ENCODE measurements around the gene EFNA1.
A peak's percentile ranks its signal among the peaks of the same experiment; 100 is the strongest.

Gene EFNA1

GRCh38 chr1:155086856-155087535, 40.7 kb upstream of the EFNA1 start:
- no peak for TF ChIP-seq CTCF (IDR thresholded peaks at IDR 0.05)
- no peak for TF ChIP-seq ZFX (IDR thresholded peaks at IDR 0.05; ENCODE audit: borderline replicate concordance)
- H3K27ac ChIP-seq: no peak overlapping the region

DNA sequence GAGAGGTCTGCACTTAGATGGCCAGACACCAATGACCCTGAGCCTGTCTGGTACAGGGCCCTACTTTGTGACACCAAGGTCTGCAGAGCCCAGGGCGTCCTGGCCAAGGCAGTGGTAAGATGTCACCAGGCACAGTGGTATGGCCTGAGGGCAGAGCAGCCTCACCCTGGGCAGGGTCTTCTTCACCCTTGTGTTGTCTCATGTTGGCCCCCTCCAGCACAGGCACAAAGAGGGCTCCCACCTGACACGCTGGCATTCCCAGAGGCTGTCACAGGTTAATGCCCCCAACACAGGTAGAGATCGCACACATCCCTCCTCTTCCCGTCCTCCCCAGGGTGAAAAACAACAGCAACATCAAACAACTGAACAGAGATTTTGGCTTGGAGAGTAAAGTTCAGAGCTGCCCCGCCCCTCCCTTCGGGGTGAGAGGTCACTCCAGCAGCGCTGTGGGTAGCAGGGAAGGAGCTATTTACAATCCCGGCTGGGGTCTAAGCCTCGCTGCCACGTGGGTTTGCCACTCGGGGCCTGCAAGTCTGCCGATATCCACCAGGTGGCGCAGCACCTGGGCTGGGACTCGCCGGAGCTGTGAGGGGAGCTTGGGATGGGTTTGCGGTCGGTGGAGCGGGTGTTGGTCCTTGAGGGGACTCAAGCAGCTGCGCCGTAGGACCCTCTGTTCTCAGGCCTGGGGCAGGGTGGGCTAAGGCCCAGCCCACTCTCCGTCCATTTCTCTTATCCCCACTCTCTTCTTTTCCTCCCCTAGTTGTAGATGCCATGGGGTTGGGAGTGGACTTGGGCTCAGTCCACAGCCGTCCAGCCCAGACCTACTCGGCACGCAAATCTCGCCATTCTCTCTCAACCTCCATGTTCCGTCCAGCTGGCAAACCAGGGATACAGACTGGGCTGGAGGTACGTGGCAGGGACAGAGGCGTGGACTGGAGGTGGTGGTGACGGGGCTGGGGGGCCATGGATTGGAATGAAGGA, 36.3 kb upstream of the EFNA1 start:
- TF ChIP-seq ZFX (IDR thresholded peaks at IDR 0.05; ENCODE audit: borderline replicate concordance): no peak
- TF ChIP-seq CTCF (IDR thresholded peaks at IDR 0.05): peak; percentile 100
- H3K27ac ChIP-seq: no peak overlapping the region

- TF ChIP-seq CTCF (IDR thresholded peaks at IDR 0.05) (no peak), ZFX (IDR thresholded peaks at IDR 0.05; ENCODE audit: borderline replicate concordance) (no peak)
- H3K27ac ChIP-seq: no peak overlapping the region
Measured at GRCh38 chr1:155092131-155092530, 35.5 kb upstream of the EFNA1 start.

DNA sequence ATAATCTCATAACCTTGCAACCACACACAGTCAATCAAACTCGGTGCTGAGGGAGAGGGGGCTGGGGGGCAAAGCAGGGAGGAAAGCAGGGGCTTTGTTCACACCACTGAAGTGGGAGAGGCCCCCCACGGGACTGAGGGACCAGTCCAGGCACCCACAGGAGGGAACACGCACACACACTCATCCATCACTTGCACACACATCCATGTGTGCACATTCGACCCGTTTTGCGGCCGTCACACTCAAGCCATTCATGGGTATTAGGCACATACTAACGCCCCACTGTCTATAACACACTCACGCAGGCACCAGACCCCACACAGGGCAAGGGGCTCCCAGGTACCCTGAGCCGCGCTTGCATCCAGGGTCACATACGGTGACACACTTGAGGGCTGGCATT, 35.0 kb upstream of the EFNA1 start:
- no peak overlapping the region for H3K27ac ChIP-seq
- no peak for TF ChIP-seq ZFX (IDR thresholded peaks at IDR 0.05; ENCODE audit: borderline replicate concordance)
- TF ChIP-seq CTCF (IDR thresholded peaks at IDR 0.05): no peak

DNA sequence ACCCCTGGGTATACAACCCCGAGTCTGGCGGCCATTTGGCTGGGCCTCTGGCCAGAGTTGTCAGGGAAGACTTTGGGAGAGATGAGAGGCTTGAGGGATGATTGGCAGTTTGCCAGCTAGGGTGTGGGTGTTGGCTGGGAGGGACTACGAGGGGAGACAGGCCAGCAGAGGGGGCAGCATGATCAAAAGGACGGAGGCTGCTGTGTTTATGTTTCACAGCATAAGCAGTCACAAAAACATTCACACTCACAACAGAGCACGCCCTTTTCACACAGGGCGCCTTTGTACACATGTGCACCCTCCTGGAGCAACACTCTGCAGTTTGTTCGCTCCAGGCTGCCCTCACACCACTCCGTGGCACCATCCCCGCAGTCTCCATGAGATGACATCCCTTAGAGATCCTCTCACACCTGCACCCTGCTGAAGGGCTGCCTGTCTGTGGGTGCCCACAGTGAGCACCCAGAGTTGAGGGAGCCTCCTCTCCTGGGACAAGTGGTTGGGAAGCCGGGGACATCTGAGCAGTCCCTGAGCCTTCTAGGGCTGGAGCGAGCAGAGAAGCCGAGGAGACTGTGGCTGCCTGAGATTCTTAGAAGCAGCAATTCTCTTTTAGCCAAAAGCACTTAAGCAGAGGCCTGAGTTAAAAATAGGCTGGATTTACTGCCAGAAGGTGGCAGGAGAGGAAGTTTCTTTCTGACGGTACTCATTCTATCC, 33.6 kb upstream of the EFNA1 start:
- peak overlapping the region; percentile 4; the same call in 1 of the 2 replicates for H3K27ac ChIP-seq
- TF ChIP-seq ZFX (IDR thresholded peaks at IDR 0.05; ENCODE audit: borderline replicate concordance) (no peak), CTCF (IDR thresholded peaks at IDR 0.05) (peak; percentile 81)

DNA sequence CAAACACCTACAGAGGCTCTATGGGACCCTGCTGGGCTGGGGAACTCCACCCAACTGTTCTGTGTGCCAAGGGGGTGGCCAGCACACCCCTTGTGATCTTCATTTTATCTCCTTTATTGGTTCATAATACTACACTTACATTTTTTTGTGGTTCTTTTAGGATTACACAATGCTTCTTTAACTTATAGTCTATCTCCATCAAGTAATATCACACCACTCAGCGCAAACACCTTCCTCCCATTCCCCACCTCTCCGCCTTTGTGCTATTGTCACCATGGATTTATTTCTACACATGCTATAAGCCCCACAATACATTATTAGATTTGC, 33.1 kb upstream of the EFNA1 start:
- no peak for TF ChIP-seq ZFX (IDR thresholded peaks at IDR 0.05; ENCODE audit: borderline replicate concordance)
- TF ChIP-seq CTCF (IDR thresholded peaks at IDR 0.05): peak; percentile 50
- peak overlapping the region; percentile 4; the same call in 1 of the 2 replicates for H3K27ac ChIP-seq
